ENCODE data around the gene ARRDC1. TPM values are rescaled to one million over a fixed set of nuclear protein-coding genes. Genes with fewer than 3 reads are reported as not detected.
A peak's percentile ranks its signal among the peaks of the same experiment; 100 is the strongest.

The ARRDC1 gene
- total RNA-seq, 1 donor from 2014 or later: 114 TPM

GRCh38 chr9:137598943-137599342 is 6.5 kb upstream of the ARRDC1 start:
- no peaks in the 10 kb centered on the region for H3K9me3 ChIP-seq
- H3K4me1 ChIP-seq: no peaks in the 10 kb centered on the region
- DNase-seq (ENCODE audit: extremely low spot score in 2 of 2): no peak
- intact Hi-C loops (cut with DNase I): no loop called here
- H3K27me3 ChIP-seq: no peaks in the 10 kb centered on the region
- H3K36me3 ChIP-seq: no peaks in the 10 kb centered on the region
- TF ChIP-seq POLR2AphosphoS5 (IDR thresholded peaks at IDR 0.05; ENCODE audit: insufficient read depth in 1 of 2, low read depth in 1 of 2) (no peak), POLR2A (IDR thresholded peaks at IDR 0.05) (no peak)
- TF ChIP-seq, protein P1, sequence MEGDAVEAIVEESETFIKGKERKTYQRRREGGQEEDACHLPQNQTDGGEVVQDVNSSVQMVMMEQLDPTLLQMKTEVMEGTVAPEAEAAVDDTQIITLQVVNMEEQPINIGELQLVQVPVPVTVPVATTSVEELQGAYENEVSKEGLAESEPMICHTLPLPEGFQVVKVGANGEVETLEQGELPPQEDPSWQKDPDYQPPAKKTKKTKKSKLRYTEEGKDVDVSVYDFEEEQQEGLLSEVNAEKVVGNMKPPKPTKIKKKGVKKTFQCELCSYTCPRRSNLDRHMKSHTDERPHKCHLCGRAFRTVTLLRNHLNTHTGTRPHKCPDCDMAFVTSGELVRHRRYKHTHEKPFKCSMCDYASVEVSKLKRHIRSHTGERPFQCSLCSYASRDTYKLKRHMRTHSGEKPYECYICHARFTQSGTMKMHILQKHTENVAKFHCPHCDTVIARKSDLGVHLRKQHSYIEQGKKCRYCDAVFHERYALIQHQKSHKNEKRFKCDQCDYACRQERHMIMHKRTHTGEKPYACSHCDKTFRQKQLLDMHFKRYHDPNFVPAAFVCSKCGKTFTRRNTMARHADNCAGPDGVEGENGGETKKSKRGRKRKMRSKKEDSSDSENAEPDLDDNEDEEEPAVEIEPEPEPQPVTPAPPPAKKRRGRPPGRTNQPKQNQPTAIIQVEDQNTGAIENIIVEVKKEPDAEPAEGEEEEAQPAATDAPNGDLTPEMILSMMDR (IDR thresholded peaks at IDR 0.05): no peak
- no peak overlapping the region for H3K4me3 ChIP-seq
- no peak overlapping the region for H3K27ac ChIP-seq

- Histone ChIP-seq H3K27me3 (no peaks in the 10 kb centered on the region), H3K36me3 (no peaks in the 10 kb centered on the region), H3K9me3 (no peaks in the 10 kb centered on the region), H3K4me1 (peaks cover 23% of the 10 kb centered on the region), H3K27ac (no peak overlapping the region), H3K4me3 (no peak overlapping the region)
- TF ChIP-seq POLR2AphosphoS5 (IDR thresholded peaks at IDR 0.05; ENCODE audit: insufficient read depth in 1 of 2, low read depth in 1 of 2) (no peak), POLR2A (IDR thresholded peaks at IDR 0.05) (no peak)
- TF ChIP-seq, protein P1 (IDR thresholded peaks at IDR 0.05): no peak
- intact Hi-C loops (cut with DNase I): no loop called here
- DNase-seq (ENCODE audit: extremely low spot score in 2 of 2): no peak
Observed at GRCh38 chr9:137602661-137603060, 2.8 kb upstream of the ARRDC1 start.

GRCh38 chr9:137603879-137604278 is 1.6 kb upstream of the ARRDC1 start:
- TF ChIP-seq POLR2A (IDR thresholded peaks at IDR 0.05): no peak
- TF ChIP-seq, protein P1 (IDR thresholded peaks at IDR 0.05): no peak
- TF ChIP-seq POLR2AphosphoS5 (IDR thresholded peaks at IDR 0.05; ENCODE audit: insufficient read depth in 1 of 2, low read depth in 1 of 2): no peak
- intact Hi-C loops (cut with DNase I): no loop called here
- H3K36me3 ChIP-seq: no peaks in the 10 kb centered on the region
- DNase-seq (ENCODE audit: extremely low spot score in 2 of 2): no peak
- no peaks in the 10 kb centered on the region for H3K27me3 ChIP-seq
- no peak overlapping the region for H3K27ac ChIP-seq
- no peaks in the 10 kb centered on the region for H3K9me3 ChIP-seq
- H3K4me3 ChIP-seq: no peak overlapping the region
- peaks cover 33% of the 10 kb centered on the region for H3K4me1 ChIP-seq

DNA sequence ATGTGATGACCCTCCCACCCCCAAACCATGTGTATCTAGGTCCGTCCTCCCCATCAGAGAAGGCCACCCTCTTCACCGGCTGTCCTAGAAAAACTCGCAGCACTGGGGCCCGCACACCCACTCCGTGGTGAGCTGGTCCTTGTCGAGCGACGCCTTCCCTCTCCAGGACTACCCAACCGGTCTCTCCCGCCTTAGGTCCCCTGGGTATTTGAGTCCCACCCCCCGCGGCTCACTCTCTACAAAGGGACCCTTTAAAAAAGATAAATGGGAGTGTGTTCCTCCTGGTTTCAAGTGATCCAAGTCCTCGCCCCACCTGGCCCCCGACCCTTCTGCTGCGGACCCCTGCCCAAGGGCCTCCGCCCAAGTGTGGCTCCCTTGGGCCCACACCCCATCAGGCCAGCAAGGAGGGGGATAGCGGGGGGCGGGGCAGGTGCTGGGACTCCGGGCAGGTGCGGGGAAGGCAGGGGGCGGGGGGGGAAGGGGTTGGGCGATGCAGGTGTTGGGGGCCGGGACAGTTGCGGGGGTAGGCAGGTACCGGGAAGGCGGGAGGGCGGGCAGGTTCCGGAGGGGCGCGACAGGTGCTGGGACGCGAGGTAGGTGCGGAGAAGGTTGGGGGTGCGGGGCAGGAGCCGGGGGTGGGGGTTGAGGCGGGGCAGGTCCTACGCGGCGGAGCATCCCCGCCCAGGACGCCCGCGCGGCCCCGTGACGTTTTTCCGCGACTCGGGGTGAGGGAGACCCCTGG is 970 bp upstream of the ARRDC1 start:
- TF ChIP-seq POLR2A (IDR thresholded peaks at IDR 0.05) (no peak), POLR2AphosphoS5 (IDR thresholded peaks at IDR 0.05; ENCODE audit: insufficient read depth in 1 of 2, low read depth in 1 of 2) (no peak)
- Histone ChIP-seq H3K9me3 (no peaks in the 10 kb centered on the region), H3K4me3 (peak overlapping the region; percentile 63 to 72), H3K27ac (no peak overlapping the region), H3K27me3 (no peaks in the 10 kb centered on the region), H3K4me1 (peaks cover 33% of the 10 kb centered on the region), H3K36me3 (no peaks in the 10 kb centered on the region)
- intact Hi-C loops (cut with DNase I): no loop called here
- peak in 1 of 2 donors; percentile 88 for DNase-seq (ENCODE audit: extremely low spot score in 2 of 2)

GRCh38 chr9:137606005-137606621 is 627 bp downstream of the ARRDC1 start:
- H3K27ac ChIP-seq: peak overlapping the region; percentile 64
- H3K36me3 ChIP-seq: no peaks in the 10 kb centered on the region
- no peaks in the 10 kb centered on the region for H3K27me3 ChIP-seq
- DNase-seq (ENCODE audit: extremely low spot score in 2 of 2): peak in 1 of 2 donors; percentile 90
- TF ChIP-seq, protein P1 (IDR thresholded peaks at IDR 0.05): no peak
- no peak for TF ChIP-seq POLR2A (IDR thresholded peaks at IDR 0.05)
- no peak for TF ChIP-seq POLR2AphosphoS5 (IDR thresholded peaks at IDR 0.05; ENCODE audit: insufficient read depth in 1 of 2, low read depth in 1 of 2)
- H3K4me3 ChIP-seq: peak overlapping the region; percentile 63 to 70
- H3K4me1 ChIP-seq: peaks cover 38% of the 10 kb centered on the region
- no peaks in the 10 kb centered on the region for H3K9me3 ChIP-seq
- intact Hi-C loops (cut with DNase I): no loop called here
